ENCODE measurements around the gene FRAS1.

Gene FRAS1

GRCh38 chr4:78217557-78217956 is 160.4 kb downstream of the FRAS1 start:
- TF ChIP-seq REST (IDR thresholded peaks at IDR 0.05; ENCODE audit: insufficient read depth in 1 of 2, low read depth in 2 of 2, low read length in 2 of 2) (no peak), FOXP2 (optimal IDR thresholded peaks at IDR 0.05; ENCODE audit: borderline replicate concordance, extremely low read depth, extremely low read length, insufficient read depth) (no peak), SIN3A (IDR thresholded peaks at IDR 0.05; ENCODE audit: borderline replicate concordance, insufficient read depth, low read length) (no peak), TAF1 (IDR thresholded peaks at IDR 0.05; ENCODE audit: borderline replicate concordance, insufficient read depth, low read length) (no peak)

GRCh38 chr4:78218260-78218659 is 161.1 kb downstream of the FRAS1 start:
- no peak for TF ChIP-seq FOXP2 (optimal IDR thresholded peaks at IDR 0.05; ENCODE audit: borderline replicate concordance, extremely low read depth, extremely low read length, insufficient read depth)
- no peak for TF ChIP-seq SIN3A (IDR thresholded peaks at IDR 0.05; ENCODE audit: borderline replicate concordance, insufficient read depth, low read length)
- TF ChIP-seq POLR2AphosphoS5 (IDR thresholded peaks at IDR 0.05; ENCODE audit: low read depth, low read length): no peak
- TF ChIP-seq TAF1 (IDR thresholded peaks at IDR 0.05; ENCODE audit: borderline replicate concordance, insufficient read depth, low read length): no peak
- no peak for TF ChIP-seq REST (IDR thresholded peaks at IDR 0.05; ENCODE audit: insufficient read depth in 1 of 2, low read depth in 2 of 2, low read length in 2 of 2)

DNA sequence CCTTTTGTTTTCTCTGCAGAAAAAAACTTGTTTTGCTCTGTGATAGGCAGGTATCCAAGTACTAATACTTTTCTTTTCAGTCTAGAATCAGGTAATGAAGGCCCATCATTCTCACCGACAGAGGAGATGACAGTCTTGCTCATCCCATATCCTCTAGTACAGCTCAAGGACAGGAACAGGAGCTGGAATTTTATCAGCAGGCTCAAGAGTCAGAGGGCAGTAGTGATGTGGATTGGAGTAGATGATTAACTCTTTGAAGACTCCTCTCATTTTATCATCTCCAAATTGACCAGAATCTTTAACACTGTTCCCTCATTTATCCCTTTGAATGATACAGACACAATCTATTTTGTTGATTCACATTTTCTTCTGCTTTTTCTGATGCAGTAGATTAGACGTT is 162.7 kb downstream of the FRAS1 start:
- TF ChIP-seq POLR2AphosphoS5 (IDR thresholded peaks at IDR 0.05; ENCODE audit: low read depth, low read length) (no peak), REST (IDR thresholded peaks at IDR 0.05; ENCODE audit: insufficient read depth in 1 of 2, low read depth in 2 of 2, low read length in 2 of 2) (no peak), TAF1 (IDR thresholded peaks at IDR 0.05; ENCODE audit: borderline replicate concordance, insufficient read depth, low read length) (no peak), FOXP2 (optimal IDR thresholded peaks at IDR 0.05; ENCODE audit: borderline replicate concordance, extremely low read depth, extremely low read length, insufficient read depth) (no peak), SIN3A (IDR thresholded peaks at IDR 0.05; ENCODE audit: borderline replicate concordance, insufficient read depth, low read length) (no peak)

- TF ChIP-seq REST (IDR thresholded peaks at IDR 0.05; ENCODE audit: insufficient read depth in 1 of 2, low read depth in 2 of 2, low read length in 2 of 2) (no peak), POLR2AphosphoS5 (IDR thresholded peaks at IDR 0.05; ENCODE audit: low read depth, low read length) (no peak), TAF1 (IDR thresholded peaks at IDR 0.05; ENCODE audit: borderline replicate concordance, insufficient read depth, low read length) (no peak), SIN3A (IDR thresholded peaks at IDR 0.05; ENCODE audit: borderline replicate concordance, insufficient read depth, low read length) (no peak), FOXP2 (optimal IDR thresholded peaks at IDR 0.05; ENCODE audit: borderline replicate concordance, extremely low read depth, extremely low read length, insufficient read depth) (no peak)
These were observed 163.2 kb downstream of the FRAS1 start for GRCh38 chr4:78220283-78220682.

Measured in PFSK-1 (cell line).